Measurements from ENCODE around the gene TAF1B.

TAF1B gene

DNA sequence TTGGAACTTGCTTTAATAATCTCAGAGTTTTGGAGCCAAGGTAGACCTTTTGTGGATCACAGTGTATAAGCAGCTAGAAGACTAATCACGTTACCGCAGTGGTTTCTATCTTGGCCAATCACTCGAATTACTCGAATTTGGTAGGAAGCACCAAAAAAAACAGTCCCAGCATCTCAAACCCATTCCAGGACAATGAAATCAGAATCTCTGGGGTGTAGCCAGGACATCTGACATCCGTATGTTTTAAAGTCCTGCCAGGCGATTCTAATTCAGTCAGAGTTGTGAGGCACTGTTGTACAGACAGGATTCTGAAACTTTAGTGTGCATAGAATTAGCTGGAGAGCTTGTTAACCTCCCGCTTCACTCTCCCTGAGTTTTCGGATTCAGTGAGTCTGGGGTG, 139.0 kb downstream of the TAF1B start:
- no peak for DNase-seq (ENCODE audit: extremely low read depth in 1 of 2, low read depth in 1 of 2)

DNA sequence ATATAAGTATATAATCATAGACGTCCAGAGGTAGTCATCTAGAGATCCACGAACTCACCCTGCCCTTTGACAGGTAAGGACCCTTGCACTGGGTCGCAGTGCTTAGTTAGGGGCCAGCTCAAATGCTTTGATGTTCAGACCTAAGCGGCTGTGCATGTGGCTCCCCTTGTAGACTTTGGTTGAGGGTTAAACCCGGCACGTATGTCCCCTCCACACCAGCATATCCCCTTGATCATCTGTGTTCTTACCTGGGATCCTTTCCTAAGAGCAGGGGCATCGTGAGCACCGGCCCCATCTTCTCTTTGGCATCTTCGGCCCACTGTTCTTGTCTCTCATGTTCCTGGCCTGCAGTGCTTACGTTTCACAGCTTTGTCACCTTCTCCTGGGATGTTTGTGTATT, 139.6 kb downstream of the TAF1B start:
- DNase-seq (ENCODE audit: extremely low read depth in 1 of 2, low read depth in 1 of 2), result no peak

GRCh38 chr2:9983401-9984216, 140.3 kb downstream of the TAF1B start:
- DNase-seq (ENCODE audit: extremely low read depth in 1 of 2, low read depth in 1 of 2), result no peak

All from activated CD8-positive, alpha-beta memory T cell treated with anti-CD3 and anti-CD28 coated beads for 1 hour (primary cell).